IMR-90 (cell line): Measurements from ENCODE around the gene PGK1. TPM values are rescaled to one million over a fixed set of nuclear protein-coding genes. Genes with fewer than 3 reads are reported as not detected.

Experiments used
- ATAC-seq: fragments of 200-7000 bp; cut with Tn5 transposase; 2 replicates; pipeline ENCODE4 v1.9.1; 2020; ENCODE audit warnings: low read depth, mild to moderate bottlenecking, moderate library complexity
- BruUV-seq: library from RNA; stranded (reverse); fragments of 400-500 nt; replicated peaks from 2 replicates; lab custom pipeline; 2021; lab: Mats Ljungman, UMichigan
- CTCF ChIA-PET: fragments of 300-600 bp; formaldehyde crosslinking; extraction: SDS; loops from one replicate; lab custom pipeline; 2021; ENCODE audit warnings: antibody characterized with exemption; lab: Yijun Ruan, JAX
- POLR2A ChIA-PET: fragments of 300-600 bp; sonication (Branson Sonifier 250); formaldehyde crosslinking; loops from one replicate; lab custom pipeline; 2022; ENCODE audit warnings: antibody characterized with exemption; ENCODE audit not compliant: unreplicated experiment; lab: Charles Lee
- DNase-seq: peaks from one replicate; pipeline ENCODE4 v3.0.0; 2013
- H2AFZ ChIP-seq: replicated peaks from 2 replicates; pipeline ENCODE3; 2013; ENCODE audit warnings: low read length, mild to moderate bottlenecking; ENCODE audit not compliant: poor library complexity
- H2AK5ac ChIP-seq: 2 replicates; pipeline ENCODE4 v1.6.1; 2013; ENCODE audit warnings: low read depth, low read length, inconsistent platforms
- H2AK9ac ChIP-seq: replicated peaks from 2 replicates; pipeline ENCODE3; 2013; ENCODE audit warnings: mild to moderate bottlenecking, low read depth, low read length, moderate library complexity; ENCODE audit not compliant: poor library complexity
- H2BK120ac ChIP-seq: 2 replicates; pipeline ENCODE4 v1.6.1; 2013; ENCODE audit warnings: low read depth, low read length, inconsistent platforms
- H2BK15ac ChIP-seq: 3 replicates; pipeline ENCODE4 v1.6.1; 2013; ENCODE audit warnings: low read depth, low read length, inconsistent platforms
- H2BK20ac ChIP-seq: 2 replicates; pipeline ENCODE4 v1.6.1; 2013; ENCODE audit warnings: low read depth, mild to moderate bottlenecking, inconsistent platforms, low read length, moderate library complexity
- H2BK5ac ChIP-seq: 2 replicates; pipeline ENCODE4 v1.6.1; 2013; ENCODE audit warnings: mild to moderate bottlenecking, low read depth, low read length, inconsistent platforms; ENCODE audit not compliant: poor library complexity, severe bottlenecking
- H3K14ac ChIP-seq: replicated peaks from 2 replicates; pipeline ENCODE4 v1.6.1; 2013; ENCODE audit warnings: low read depth, low read length, inconsistent platforms
- H3K18ac ChIP-seq: 2 replicates; pipeline ENCODE4 v1.6.1; 2013; ENCODE audit warnings: low read depth, low read length, control low read depth
- H3K23ac ChIP-seq: 2 replicates; pipeline ENCODE4 v1.6.1; 2013; ENCODE audit warnings: low read depth, low read length, inconsistent platforms
- H3K27ac ChIP-seq: 2 replicates; pipeline ENCODE4 v1.5.1; 2013; ENCODE audit warnings: mild to moderate bottlenecking, control low read depth, low read length; ENCODE audit not compliant: insufficient read depth
- H3K27me3 ChIP-seq: 2 replicates; pipeline ENCODE4 v1.6.1; 2013; ENCODE audit warnings: low read length; ENCODE audit not compliant: control insufficient read depth, insufficient read depth
- H3K36me3 ChIP-seq: 2 replicates; pipeline ENCODE4 v1.6.1; 2013; ENCODE audit warnings: low read length, mixed read lengths; ENCODE audit not compliant: control insufficient read depth, insufficient read depth
- H3K4ac ChIP-seq: 2 replicates; pipeline ENCODE4 v1.6.1; 2013; ENCODE audit warnings: low read depth, low read length, inconsistent platforms
- H3K4me1 ChIP-seq: 2 replicates; pipeline ENCODE4 v1.6.1; 2013; ENCODE audit warnings: low read length, mixed read lengths; ENCODE audit not compliant: control insufficient read depth, insufficient read depth
- H3K4me2 ChIP-seq: 2 replicates; pipeline ENCODE4 v1.6.1; 2013; ENCODE audit warnings: low read depth, mild to moderate bottlenecking, control low read depth, low read length, moderate library complexity
- H3K4me3 ChIP-seq: 2 replicates; pipeline ENCODE4 v1.5.1; 2013; ENCODE audit warnings: low read depth, mild to moderate bottlenecking, control low read depth, low read length, moderate library complexity; ENCODE audit not compliant: insufficient read depth
- H3K56ac ChIP-seq: 2 replicates; pipeline ENCODE4 v1.6.1; 2013; ENCODE audit warnings: low read length, inconsistent platforms; ENCODE audit not compliant: insufficient read depth; ENCODE audit errors: extremely low read depth
- H3K79me1 ChIP-seq, 2 experiments: 2 replicates each; pipeline ENCODE4 v1.6.1; 2013; ENCODE audit warnings: low read length in 2 of 2, inconsistent platforms in 1 of 2, low read depth in 1 of 2
- H3K9ac ChIP-seq: 2 replicates; pipeline ENCODE4 v1.6.1; 2013; ENCODE audit warnings: low read depth, low read length, control low read depth
- H3K9me1 ChIP-seq: 2 replicates; pipeline ENCODE4 v1.6.1; 2013; ENCODE audit warnings: low read length, inconsistent platforms; ENCODE audit not compliant: insufficient read depth
- H3K9me3 ChIP-seq: 2 replicates; pipeline ENCODE4 v1.6.1; 2013; ENCODE audit warnings: low read length; ENCODE audit not compliant: control insufficient read depth, insufficient read depth
- H4K20me1 ChIP-seq: 2 replicates; pipeline ENCODE4 v1.6.1; 2013; ENCODE audit warnings: low read length, inconsistent platforms; ENCODE audit not compliant: insufficient read depth
- H4K5ac ChIP-seq: 2 replicates; pipeline ENCODE4 v1.6.1; 2013; ENCODE audit warnings: mild to moderate bottlenecking, low read depth, low read length, control low read depth
- H4K8ac ChIP-seq, 2 experiments: 2 replicates each; pipeline ENCODE4 v1.6.1; 2013; ENCODE audit warnings: low read depth in 2 of 2, low read length in 2 of 2, control low read depth in 1 of 2, inconsistent platforms in 1 of 2
- H4K91ac ChIP-seq: 2 replicates; pipeline ENCODE4 v1.6.1; 2013; ENCODE audit warnings: low read depth, low read length, inconsistent platforms; ENCODE audit not compliant: insufficient read depth
- BHLHE40 ChIP-seq: fragments of 150-350 bp; IDR thresholded peaks from 2 replicates; pipeline ENCODE4 v1.6.1; 2016; ENCODE audit warnings: mild to moderate bottlenecking, low read depth, low read length
- CHD1 ChIP-seq: IDR thresholded peaks from 2 replicates; pipeline ENCODE4 v1.6.1; 2012; ENCODE audit warnings: low read depth, low read length, improper control_type of control experiment
- MAFK ChIP-seq: IDR thresholded peaks from 2 replicates; pipeline ENCODE4 v1.6.1; 2012; ENCODE audit warnings: low read depth, low read length, improper control_type of control experiment
- MXI1 ChIP-seq: IDR thresholded peaks from 2 replicates; pipeline ENCODE4 v1.6.1; 2012; ENCODE audit warnings: low read depth, mild to moderate bottlenecking, low read length, moderate library complexity, borderline replicate concordance
- NFE2L2 ChIP-seq: fragments of 150-350 bp; IDR thresholded peaks from 2 replicates; pipeline ENCODE4 v1.6.1; 2016; ENCODE audit warnings: low read depth, mild to moderate bottlenecking, low read length
- USF2 ChIP-seq: fragments of 150-350 bp; IDR thresholded peaks from 2 replicates; pipeline ENCODE4 v1.6.1; 2017; ENCODE audit warnings: mild to moderate bottlenecking, antibody characterized with exemption, low read length, low read depth
- WGBS, 2 experiments: methylation state at CpG; one replicate each; pipeline versions ENCODE4 v1.1.5 to v1.1.7; 2013; ENCODE audit warnings: missing lambda C conversion rate in 2 of 2; ENCODE audit not compliant: insufficient read length in 1 of 2; ENCODE audit errors: extremely low coverage in 2 of 2; 5-methylcytosine and 5-hydroxymethylcytosine counted together
- dilution Hi-C: fragments of 300-500 bp; cut with HindIII; formaldehyde crosslinking; loops from one replicate; pipeline ENCODE4 v1.14.3; 2018; ENCODE audit warnings: low sequenced_read_pairs; ENCODE audit not compliant: unreplicated experiment
- in situ Hi-C: fragments of 300-500 bp; cut with MboI; formaldehyde crosslinking; loops from 3 replicates; pipeline ENCODE4 v1.14.3; 2019; ENCODE audit warnings: low sequenced_read_pairs, inconsistent platforms, mixed read lengths
- intact Hi-C: fragments of 100-400 bp; cut with micrococcal nuclease; formaldehyde crosslinking; loops from 2 replicates; pipeline ENCODE4 v1.10.0; 2022
- polyA plus RNA-seq, 3 experiments: library from polyadenylated mRNA; depleted of rRNA; stranded (reverse); fragments of >200 nt; gene quantifications; 2 replicates each; pipeline ENCODE4 v1.2.3, GENCODE V29; 2012; ENCODE audit warnings: low replicate concordance in 1 of 3
- total RNA-seq: library from RNA; depleted of rRNA; stranded (reverse); fragments of >200 nt; gene quantifications from 2 replicates; pipeline ENCODE4 v1.2.3, GENCODE V29; 2012

The PGK1 gene
- total and polyA plus RNA-seq, 2 of the 4 experiments (the other 2 are of a cell fraction) = 498 to 744 TPM

GRCh38 chrX:78064152-78064551 lies 39.9 kb upstream of the PGK1 start:
- no peaks in the 10 kb centered on the region for H3K36me3 ChIP-seq
- 87% methylated on average over 3 of the region's 4 CpGs; no CpG with 5 or more reads in 1 of the 2 experiments for WGBS, 2 experiments
- no peak overlapping the region; the same call in 1 of the 2 replicates for H3K18ac ChIP-seq
- no peak overlapping the region for H3K9ac ChIP-seq
- no peak for ATAC-seq
- H3K23ac ChIP-seq = no peak overlapping the region
- H3K27me3 ChIP-seq = no peaks in the 10 kb centered on the region; the same call in 1 of the 2 replicates
- intact Hi-C loops = no loop called here
- H2BK20ac ChIP-seq = peak overlapping the region; percentile 14; the same call in 1 of the 2 replicates
- no peak overlapping the region for H2BK5ac ChIP-seq
- ChIA-PET CTCF (no interaction called here), POLR2A (no interaction called here)
- H3K4me2 ChIP-seq = no peak overlapping the region
- no peaks in the 10 kb centered on the region for H3K9me1 ChIP-seq
- no peaks in the 10 kb centered on the region for H3K79me1 ChIP-seq
- H2AFZ ChIP-seq = no peak overlapping the region
- H3K14ac ChIP-seq = no peak overlapping the region
- H3K4me1 ChIP-seq = peaks cover 6% of the 10 kb centered on the region
- no peak overlapping the region for H4K5ac ChIP-seq
- H4K8ac ChIP-seq = no peak overlapping the region
- BruUV-seq = no TSS peak
- 0 out of 3 replicates have a peak overlapping the region, but pooled peaks have one; percentile 31 for H2BK15ac ChIP-seq
- H2BK120ac ChIP-seq = peak overlapping the region; percentile 39
- H4K91ac ChIP-seq = no peak overlapping the region
- no peaks in the 10 kb centered on the region for H4K20me1 ChIP-seq
- in situ Hi-C loops = no loop called here
- no peak overlapping the region for H2AK5ac ChIP-seq
- DNase-seq = no peak
- dilution Hi-C loops = no loop called here
- H3K9me3 ChIP-seq = peaks cover 2% of the 10 kb centered on the region; the same call in 1 of the 2 replicates
- no peak overlapping the region for H3K56ac ChIP-seq
- H3K4ac ChIP-seq = peak overlapping the region; percentile 60; the same call in 1 of the 2 replicates
- no peak overlapping the region for H3K27ac ChIP-seq
- H3K4me3 ChIP-seq = no peak overlapping the region
- H2AK9ac ChIP-seq = no peak overlapping the region
- TF ChIP-seq CHD1 = no peak
- no peak for TF ChIP-seq BHLHE40
- no peak for TF ChIP-seq MAFK
- no peak for TF ChIP-seq NFE2L2
- TF ChIP-seq USF2 = no peak
- no peak for TF ChIP-seq MXI1
